Neural cell (in vitro differentiated cells): ENCODE results near the gene AQP12A. TPM values are rescaled to one million over a fixed set of nuclear protein-coding genes. Genes with fewer than 3 reads are reported as not detected.

Experiments
- H2AFZ ChIP-seq: fragments of 200-600, 300-800 bp; sonication (generic), shearing (Covaris generic); 2 replicates; pipeline ENCODE4 v1.6.0; 2014; ENCODE audit warnings: low read depth, mild to moderate bottlenecking, antibody characterized with exemption, low read length, moderate library complexity
- H3F3A ChIP-seq: fragments of 200-600 bp; shearing (Covaris generic); 2 replicates; pipeline ENCODE4 v1.6.1; 2016; ENCODE audit warnings: mild to moderate bottlenecking, moderate library complexity, mixed read lengths, antibody characterized with exemption, low read length; ENCODE audit not compliant: insufficient read depth, poor library complexity, severe bottlenecking
- H3K27ac ChIP-seq: fragments of 200-600, 300-800 bp; sonication (generic), shearing (Covaris generic); 2 replicates; pipeline ENCODE4 v1.5.1; 2014; ENCODE audit warnings: mild to moderate bottlenecking, low read length, moderate library complexity
- H3K27me3 ChIP-seq: fragments of 300-800, 200-600 bp; sonication (generic), shearing (Covaris generic); 2 replicates; pipeline ENCODE4 v1.6.0; 2014; ENCODE audit warnings: mild to moderate bottlenecking, low read depth, low read length, moderate library complexity; ENCODE audit not compliant: insufficient read depth
- H3K36me3 ChIP-seq: fragments of 300-800, 200-600 bp; sonication (generic), shearing (Covaris generic); 2 replicates; pipeline ENCODE4 v1.5.1; 2014; ENCODE audit warnings: mild to moderate bottlenecking, antibody characterized with exemption, low read length, moderate library complexity; ENCODE audit not compliant: insufficient read depth
- H3K4me2 ChIP-seq: fragments of 300-800, 200-600 bp; sonication (generic), shearing (Covaris generic); 2 replicates; pipeline ENCODE4 v1.6.0; 2014; ENCODE audit warnings: mild to moderate bottlenecking, low read length
- H3K4me3 ChIP-seq: fragments of 300-800, 200-600 bp; sonication (generic), shearing (Covaris generic); 2 replicates; pipeline ENCODE4 v1.5.1; 2014; ENCODE audit warnings: mild to moderate bottlenecking, low read length, moderate library complexity
- H3K79me2 ChIP-seq: fragments of 200-600 bp; shearing (Covaris generic); replicated peaks from 2 replicates; pipeline ENCODE4 v1.6.0; 2014; ENCODE audit warnings: mild to moderate bottlenecking, low read length, moderate library complexity; ENCODE audit not compliant: insufficient read depth
- H3K9ac ChIP-seq: fragments of 300-800, 200-600 bp; sonication (generic), shearing (Covaris generic); 2 replicates; pipeline ENCODE4 v1.6.1; 2016; ENCODE audit warnings: mild to moderate bottlenecking, low read length, mixed read lengths
- H3K9me2 ChIP-seq: fragments of 200-600 bp; shearing (Covaris generic); 2 replicates; pipeline ENCODE4 v1.6.1; 2016; ENCODE audit warnings: mild to moderate bottlenecking, low read length, mixed read lengths; ENCODE audit not compliant: insufficient read depth
- H3K9me3 ChIP-seq: fragments of 200-600, 300-800 bp; sonication (generic), shearing (Covaris generic); 2 replicates; pipeline ENCODE4 v1.6.1; 2016; ENCODE audit warnings: mild to moderate bottlenecking, mixed run types, low read length, moderate library complexity, mixed read lengths
- H4K20me1 ChIP-seq: fragments of 200-600 bp; shearing (Covaris generic); 2 replicates; pipeline ENCODE4 v1.6.1; 2016; ENCODE audit warnings: mild to moderate bottlenecking, mixed run types; ENCODE audit not compliant: insufficient read depth
- CTCF ChIP-seq: fragments of 450-650 bp; IDR thresholded peaks from 2 replicates; pipeline ENCODE4 v1.5.1; 2014; ENCODE audit warnings: antibody characterized with exemption, mild to moderate bottlenecking, moderate library complexity; ENCODE audit not compliant: poor library complexity, severe bottlenecking
- EP300 ChIP-seq: fragments of 450-650 bp; conservative IDR thresholded peaks from 2 replicates; pipeline ENCODE4 v1.6.1; 2014; ENCODE audit warnings: antibody characterized with exemption, mild to moderate bottlenecking, moderate library complexity; ENCODE audit not compliant: poor library complexity, severe bottlenecking
- EZH2 ChIP-seq: fragments of 200-600, 300-800 bp; shearing (Covaris generic), sonication (generic); IDR thresholded peaks from 2 replicates; pipeline ENCODE4 v1.6.1; 2014; ENCODE audit warnings: antibody characterized with exemption, low read length, borderline replicate concordance, mild to moderate bottlenecking; ENCODE audit not compliant: insufficient read depth, poor library complexity, severe bottlenecking
- POLR2AphosphoS5 ChIP-seq: IDR thresholded peaks from 2 replicates; pipeline ENCODE4 v1.6.1; 2012
- RAD21 ChIP-seq: fragments of 450-650 bp; conservative IDR thresholded peaks from 2 replicates; pipeline ENCODE4 v1.6.1; 2014; ENCODE audit warnings: antibody characterized with exemption, mild to moderate bottlenecking, moderate library complexity
- REST ChIP-seq: IDR thresholded peaks from 2 replicates; pipeline ENCODE4 v1.6.1; 2012; ENCODE audit warnings: borderline replicate concordance
- SMC3 ChIP-seq: fragments of 450-650 bp; conservative IDR thresholded peaks from 2 replicates; pipeline ENCODE4 v1.6.1; 2014; ENCODE audit warnings: antibody characterized with exemption, mild to moderate bottlenecking, moderate library complexity; ENCODE audit not compliant: poor library complexity
- TAF1 ChIP-seq: IDR thresholded peaks from 2 replicates; pipeline ENCODE4 v1.6.1; 2012; ENCODE audit warnings: low read depth
- polyA plus RNA-seq: library from polyadenylated mRNA; depleted of rRNA; stranded (reverse); fragments of >200 nt; gene quantifications from 2 replicates; pipeline ENCODE4 v1.2.3, GENCODE V29; 2014

AQP12A gene
- polyA plus RNA-seq, 1 donor from 2014 or later, result not detected

DNA sequence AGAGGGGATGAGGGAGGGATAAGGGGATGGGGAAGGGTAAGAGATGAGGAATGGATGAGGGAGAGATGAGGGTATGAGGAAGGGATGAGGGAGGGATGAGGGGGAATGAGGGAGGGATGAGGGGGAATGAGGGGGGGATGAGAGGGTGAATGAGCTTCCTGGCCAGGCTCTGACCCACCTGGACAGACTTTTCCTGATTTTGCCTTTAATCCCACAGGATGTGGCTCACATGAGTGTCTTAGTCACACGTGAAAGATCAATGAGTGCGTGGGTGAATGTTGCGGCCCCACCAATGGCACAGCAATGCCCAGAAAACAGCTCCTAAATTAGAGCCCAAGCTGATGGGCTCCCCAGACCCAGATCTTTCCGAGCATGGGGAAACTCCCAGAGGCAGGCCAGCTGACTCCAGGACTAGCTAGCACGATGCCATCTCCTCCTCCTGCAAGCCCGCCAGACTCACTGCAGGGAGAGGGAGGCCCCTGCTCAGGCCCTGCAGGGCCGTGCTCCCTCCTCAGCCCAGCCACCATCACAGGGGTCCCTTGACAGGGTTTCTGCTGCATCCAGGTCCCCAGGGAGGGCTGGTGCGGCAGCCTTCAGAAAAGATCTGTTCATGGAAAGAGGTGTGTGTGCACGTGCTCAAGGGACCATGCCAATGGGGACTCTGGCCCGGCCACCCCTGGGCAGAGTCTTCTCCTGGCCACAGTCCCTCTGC is 41.4 kb downstream of the AQP12A start:
- TF ChIP-seq POLR2AphosphoS5 (no peak), SMC3 (no peak), CTCF (no peak), TAF1 (no peak), RAD21 (no peak), REST (no peak), EP300 (no peak)
- no peak overlapping the region for H3K9ac ChIP-seq
- no peak overlapping the region for H3K4me3 ChIP-seq
- H3K79me2 ChIP-seq, result no peaks in the 10 kb centered on the region
- H3K27ac ChIP-seq, result no peak overlapping the region
- H3K4me2 ChIP-seq, result no peak overlapping the region
- H3K27me3 ChIP-seq, result no peaks in the 10 kb centered on the region
- H2AFZ ChIP-seq, result no peak overlapping the region
- no peaks in the 10 kb centered on the region for H3K9me2 ChIP-seq
- H3K9me3 ChIP-seq, result no peaks in the 10 kb centered on the region
- no peaks in the 10 kb centered on the region for H3F3A ChIP-seq
- no peaks in the 10 kb centered on the region for H4K20me1 ChIP-seq
- no peaks in the 10 kb centered on the region for H3K36me3 ChIP-seq

DNA sequence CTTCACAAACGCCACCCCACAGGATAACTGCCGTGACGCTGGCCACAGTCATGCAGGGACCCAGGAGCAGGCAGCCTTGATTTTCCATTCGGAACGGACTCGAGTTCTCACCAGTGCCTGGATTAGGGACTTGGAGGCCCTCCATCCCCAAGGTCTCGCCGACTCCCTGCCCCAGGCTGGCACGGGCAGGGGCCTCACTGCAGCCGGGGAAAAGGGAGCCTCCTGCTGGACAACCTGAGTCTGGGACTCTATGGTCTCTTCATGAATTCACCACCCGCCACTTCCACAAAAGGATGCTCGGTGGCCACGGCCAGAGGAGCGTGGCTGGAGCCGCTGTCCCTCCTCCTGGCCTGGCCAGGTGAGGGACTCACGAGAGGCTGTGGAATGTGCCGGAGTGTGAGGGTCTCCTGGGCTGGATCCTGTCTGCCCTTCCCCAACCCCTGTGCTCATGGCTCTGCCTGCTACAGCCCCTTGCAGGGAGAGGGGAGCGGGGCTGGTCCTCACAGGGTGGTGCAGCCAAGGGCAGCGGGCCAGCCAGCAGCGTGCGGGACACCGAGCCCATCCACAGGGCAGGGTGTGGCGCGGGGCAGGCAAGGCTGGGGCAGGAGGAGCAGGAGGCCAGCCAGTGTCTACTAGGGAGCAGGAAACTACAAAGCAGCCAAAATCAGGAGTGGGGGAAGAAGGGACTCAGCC is 42.3 kb downstream of the AQP12A start:
- H3K79me2 ChIP-seq, result no peaks in the 10 kb centered on the region
- no peak overlapping the region for H3K4me2 ChIP-seq
- H3K9ac ChIP-seq, result no peak overlapping the region
- H3K4me3 ChIP-seq, result no peak overlapping the region
- H3K27ac ChIP-seq, result no peak overlapping the region
- no peak overlapping the region for H2AFZ ChIP-seq
- H4K20me1 ChIP-seq, result no peaks in the 10 kb centered on the region
- H3K9me2 ChIP-seq, result no peaks in the 10 kb centered on the region
- no peaks in the 10 kb centered on the region for H3K27me3 ChIP-seq
- H3K36me3 ChIP-seq, result no peaks in the 10 kb centered on the region
- H3K9me3 ChIP-seq, result no peaks in the 10 kb centered on the region
- H3F3A ChIP-seq, result no peaks in the 10 kb centered on the region
- no peak for TF ChIP-seq EZH2
